CD4-positive, alpha-beta T cell treated with Interleukin-21 for 1 hour (primary cell): Measurements from ENCODE around the gene SHROOM3.
"Not testable (repeated sequence)": the region's sequence is repeated elsewhere in the genome, so short reads cannot be mapped to it uniquely, and the experiment has no call there.

Experiments
- DNase-seq: peaks from one replicate; pipeline ENCODE4 v3.0.0-alpha.2; 2020

Gene SHROOM3

DNA sequence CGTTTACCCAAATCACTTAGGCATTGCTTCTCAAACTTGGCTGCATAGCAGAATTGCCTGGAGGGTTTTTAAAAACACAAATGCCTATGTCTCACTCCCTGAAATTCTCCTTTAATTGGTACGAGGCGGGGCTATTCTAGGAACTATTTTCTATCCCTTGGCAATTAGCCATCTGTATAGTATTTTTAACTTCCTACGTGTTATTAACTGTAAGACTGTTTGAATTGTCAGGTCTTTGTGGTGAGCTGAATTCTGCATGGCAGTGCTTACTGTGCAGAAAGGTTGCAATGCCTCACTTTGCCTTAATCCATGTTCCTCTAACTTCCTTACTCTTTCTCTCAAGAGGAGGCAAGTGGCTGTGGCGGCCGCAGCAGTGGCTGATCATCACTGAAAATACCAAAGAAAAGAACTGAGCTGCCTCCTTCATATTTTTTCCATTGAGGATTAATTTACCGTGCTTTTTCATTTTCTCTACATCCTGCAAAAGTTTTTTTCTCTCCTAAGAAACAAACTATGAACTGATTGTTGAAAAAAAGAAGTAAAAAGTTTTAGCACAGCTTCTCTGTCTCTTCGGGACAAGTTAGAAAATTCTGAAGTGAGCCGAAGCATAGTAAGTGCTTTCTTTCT, at the start of gene SHROOM3:
Gene SHROOM3 (plus strand): TSS at position 329 of the 627 bp plus-strand sequence. CDS start 824 bp downstream, outside the sequence.
- DNase-seq, result no peak

DNA sequence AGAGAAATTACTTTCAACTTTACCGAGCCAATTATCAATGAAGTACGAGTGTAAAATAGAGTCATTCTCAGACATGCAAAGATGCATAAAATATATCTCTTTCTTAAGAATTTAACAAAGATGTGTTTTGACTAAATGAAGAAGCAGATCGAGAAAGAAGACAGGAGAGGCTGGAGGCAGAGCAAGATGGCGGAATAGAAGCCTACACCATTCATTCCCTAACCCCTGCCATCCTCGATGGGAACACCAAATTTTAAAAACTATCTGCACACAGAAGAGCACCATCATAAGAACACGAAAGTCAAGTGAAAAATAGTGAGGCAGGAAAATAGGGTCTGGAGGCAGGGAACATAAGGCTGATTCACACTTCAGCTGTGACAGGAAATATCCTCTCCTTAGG, 49.1 kb upstream of the SHROOM3 start:
- DNase-seq, result no peak

DNA sequence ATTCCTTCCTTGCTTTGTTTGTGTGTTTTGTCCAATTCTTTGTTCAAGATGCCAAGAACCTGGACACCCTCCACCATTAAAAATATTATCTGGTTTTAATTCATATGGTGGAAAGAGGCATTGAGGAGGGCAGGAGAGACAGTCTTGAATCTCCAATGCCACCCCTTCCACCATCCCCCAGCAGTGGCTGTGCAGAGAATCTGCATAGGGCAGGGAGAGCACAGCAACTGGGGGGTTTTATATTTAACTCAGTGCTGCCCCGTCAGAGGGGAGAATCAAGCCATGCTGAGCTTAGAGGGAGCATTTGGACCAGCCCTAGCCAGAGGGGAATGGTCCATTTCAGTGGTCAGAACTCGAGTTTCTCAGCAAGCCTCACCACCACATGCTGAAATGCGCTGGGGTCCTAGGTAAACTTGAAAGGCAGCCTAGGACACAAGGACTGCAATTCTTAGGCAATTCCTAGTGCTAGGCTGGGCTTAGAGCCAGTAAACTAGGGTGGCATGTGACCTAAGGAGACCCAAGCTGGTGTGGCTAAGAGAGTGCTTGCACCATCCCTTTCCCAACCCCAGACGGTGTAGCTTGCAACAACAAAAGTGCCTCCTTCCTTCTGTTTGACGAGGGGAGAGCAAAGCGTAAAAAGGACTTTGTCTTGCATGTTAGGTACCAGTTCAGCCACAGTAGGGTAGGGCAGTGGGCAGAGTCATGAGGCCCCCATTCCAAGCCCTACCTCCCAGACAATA, 48.3 kb upstream of the SHROOM3 start:
- DNase-seq, result no peak

DNA sequence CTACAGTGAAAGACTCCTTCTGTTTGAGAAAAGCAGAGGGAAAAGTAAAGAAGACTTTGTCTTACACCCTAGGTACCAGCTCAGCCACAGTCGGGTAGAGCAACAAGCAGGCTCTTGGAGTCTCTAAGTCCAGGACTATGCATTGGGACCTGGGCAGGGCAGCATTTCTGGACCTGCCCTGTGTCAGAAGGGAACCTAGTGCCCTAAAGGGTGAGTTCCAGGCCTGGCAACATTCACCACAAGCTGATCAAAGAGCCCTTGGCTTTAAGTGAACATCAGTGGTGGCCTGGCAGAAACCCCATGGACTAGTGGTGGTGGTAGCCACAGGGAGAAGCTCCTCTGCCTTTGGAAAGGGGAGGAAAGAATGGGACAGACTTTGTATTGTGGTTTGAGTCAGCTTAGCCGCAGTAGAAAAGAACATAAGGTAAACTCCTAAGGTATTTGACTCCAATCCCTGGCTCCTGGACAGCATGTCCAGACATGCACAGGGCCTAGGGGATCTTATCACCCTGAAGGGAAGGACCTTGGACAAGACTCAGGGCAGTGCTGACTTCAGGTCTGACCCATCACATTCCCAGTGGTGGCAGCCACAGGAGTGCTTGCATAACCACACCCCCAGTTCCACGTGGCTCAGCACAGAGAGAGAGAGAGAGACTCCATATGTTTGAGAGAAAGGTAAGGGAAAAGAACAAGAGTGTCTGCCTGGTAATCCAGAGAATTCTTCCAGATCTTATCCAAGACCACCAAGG, 46.7 kb upstream of the SHROOM3 start:
- no peak for DNase-seq

DNA sequence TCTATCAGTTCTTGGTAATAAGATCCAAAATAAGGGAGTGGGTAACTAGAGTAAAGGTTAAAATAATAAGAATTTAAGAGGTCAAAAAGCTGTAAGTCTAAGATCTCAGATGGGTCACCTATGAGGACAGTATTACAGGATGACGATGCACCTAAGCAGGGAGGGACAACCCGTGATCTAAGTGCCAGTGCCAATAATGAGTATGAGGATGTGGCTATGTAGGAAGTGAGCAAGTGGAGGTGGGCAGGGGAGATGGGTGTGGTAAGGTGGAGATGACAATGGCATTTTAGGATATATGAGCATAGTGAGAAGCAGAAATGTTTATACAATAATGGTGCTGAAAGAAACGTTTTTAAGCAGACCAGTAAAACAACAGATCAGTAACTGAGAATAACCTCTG, 33.4 kb upstream of the SHROOM3 start:
- no peak for DNase-seq

DNA sequence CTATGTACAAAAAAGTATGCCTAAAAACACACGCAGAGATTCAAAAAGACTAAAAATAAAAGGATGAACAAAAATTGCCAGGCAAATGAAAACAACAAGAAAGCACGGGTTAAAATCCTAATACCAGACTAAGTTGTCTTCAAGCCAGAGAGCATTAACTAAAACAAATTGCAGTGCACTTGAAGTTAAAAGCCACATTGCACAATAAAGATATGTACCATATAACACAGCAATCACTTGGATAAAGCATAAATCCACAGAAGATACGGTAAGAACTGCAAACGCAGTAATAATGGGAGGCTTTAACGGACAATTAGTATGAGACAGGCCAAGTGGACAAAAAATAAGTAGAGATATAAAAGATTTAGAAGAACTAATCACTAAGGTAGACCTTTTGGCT, 28.9 kb upstream of the SHROOM3 start:
- DNase-seq, result no peak

DNA sequence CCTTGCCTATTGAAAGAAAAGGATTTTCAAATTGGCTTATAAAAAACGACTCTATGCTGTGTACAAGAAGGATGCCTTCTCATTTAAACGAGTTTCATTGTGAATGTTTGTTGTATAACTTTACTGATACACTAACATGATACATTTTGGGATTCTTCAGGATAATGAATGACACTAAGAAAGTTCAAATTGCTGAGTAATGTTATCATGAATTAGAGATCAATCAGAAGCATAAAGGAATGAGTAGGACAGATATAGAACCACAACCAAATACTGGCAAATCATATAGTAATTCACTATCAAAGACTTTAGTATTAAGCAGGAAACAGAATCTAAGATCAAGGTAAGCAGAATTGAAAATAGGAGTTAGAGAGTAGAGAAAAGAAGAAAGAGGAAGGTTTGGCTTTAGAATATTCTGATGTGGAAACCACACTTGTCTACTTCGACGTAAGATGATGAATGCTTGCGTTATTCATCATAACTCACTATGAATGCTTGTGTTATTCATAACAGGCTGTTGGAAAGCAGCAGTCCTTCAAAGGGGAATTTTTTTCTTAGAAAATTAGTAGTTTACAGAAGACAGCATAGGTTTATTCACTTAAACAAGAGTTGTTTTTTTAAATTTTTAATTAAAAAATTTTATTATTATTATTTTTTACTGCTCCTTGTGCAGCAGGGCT, 27.4 kb upstream of the SHROOM3 start:
- no peak for DNase-seq

DNA sequence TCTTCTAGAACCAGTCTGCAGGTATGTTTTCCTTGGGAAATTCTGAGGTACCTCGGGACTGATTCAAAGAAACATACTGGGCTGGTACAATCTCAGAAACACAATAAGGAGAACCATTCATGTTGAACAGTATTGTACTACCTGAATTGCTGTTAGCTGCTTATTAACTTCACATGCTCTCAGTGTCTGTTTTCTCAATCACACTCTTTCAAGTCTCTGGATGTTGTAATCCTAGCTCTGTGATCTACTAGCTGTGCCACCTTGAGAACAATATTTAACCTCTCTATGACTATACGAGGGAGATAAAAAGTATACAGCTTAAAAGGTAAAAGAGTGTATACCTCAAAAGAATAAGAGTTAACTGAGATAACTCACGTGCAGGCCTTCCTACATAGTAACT, 24.4 kb upstream of the SHROOM3 start:
- no peak for DNase-seq

DNA sequence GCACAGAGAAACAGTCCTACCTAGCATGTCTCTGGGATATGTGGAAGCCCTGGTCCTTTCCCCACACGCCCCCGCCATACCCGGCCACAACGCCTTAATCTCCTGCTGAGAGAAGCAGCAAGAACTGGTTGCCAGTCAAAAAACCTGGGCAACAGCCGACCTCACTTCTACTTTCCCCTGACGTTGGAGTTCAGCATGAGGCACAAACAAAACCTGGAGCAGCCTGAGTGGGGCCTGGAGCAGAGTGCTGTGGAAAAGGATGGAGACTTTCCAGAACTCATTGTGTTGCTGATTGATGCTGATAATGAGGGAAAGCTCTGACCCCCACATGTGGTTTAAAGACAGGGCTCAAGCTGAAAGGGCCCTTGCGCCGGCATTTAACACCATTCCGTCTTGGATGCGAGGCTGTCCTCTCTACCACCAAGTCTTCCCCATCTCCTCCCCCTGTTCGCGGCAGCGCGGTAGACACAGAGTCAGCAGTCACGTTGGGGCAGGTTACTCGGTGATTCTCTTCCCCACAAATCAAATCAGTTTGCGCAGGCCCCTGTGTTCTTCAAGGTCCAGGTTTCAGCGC, 14.8 kb upstream of the SHROOM3 start:
- no peak for DNase-seq

DNA sequence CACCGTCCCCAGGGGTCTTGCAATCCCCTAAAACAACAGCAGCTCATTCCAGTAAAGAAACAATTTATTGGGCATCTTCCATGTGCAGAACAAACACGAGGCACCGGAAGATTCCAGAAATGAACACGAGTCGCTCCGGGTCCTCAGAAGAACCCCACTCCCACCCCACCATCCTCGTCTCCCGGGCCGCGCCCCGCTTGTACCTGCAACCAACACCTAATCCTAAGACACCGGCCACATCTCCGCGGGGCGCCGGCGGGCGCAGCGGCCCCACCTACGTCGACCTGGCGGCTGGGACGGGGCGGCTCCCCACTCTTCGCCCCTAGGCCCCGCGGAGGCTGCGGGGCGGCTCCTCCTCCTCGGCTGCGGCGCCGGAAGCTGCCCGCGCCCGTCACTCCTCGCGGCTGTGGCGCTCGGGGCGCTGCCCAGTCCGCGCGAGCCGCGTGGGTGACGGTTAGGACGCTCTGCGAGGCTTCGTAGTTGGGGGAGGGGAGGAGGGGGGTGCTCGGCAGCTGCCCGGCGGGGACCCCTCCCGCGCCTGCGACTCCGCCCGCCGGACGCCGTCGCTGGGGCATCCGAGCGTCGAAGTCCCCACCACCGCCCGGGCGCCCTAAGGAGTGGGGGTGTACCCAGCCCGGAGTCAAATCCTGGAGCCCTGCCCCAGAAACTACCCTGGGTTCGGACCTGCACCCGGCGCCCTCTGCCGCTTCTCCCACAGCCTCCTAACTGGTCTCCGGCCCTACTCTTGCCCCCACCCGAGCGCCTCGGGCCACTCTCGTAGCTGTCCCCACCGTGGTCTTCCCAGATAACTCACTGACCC, 14.1 kb upstream of the SHROOM3 start, which contains the start of gene CCDC158:
Gene CCDC158 (minus strand): TSS at position 380 of the 820 bp plus-strand sequence. CDS start 17,934 bp downstream, outside the sequence.
- no peak for DNase-seq

DNA sequence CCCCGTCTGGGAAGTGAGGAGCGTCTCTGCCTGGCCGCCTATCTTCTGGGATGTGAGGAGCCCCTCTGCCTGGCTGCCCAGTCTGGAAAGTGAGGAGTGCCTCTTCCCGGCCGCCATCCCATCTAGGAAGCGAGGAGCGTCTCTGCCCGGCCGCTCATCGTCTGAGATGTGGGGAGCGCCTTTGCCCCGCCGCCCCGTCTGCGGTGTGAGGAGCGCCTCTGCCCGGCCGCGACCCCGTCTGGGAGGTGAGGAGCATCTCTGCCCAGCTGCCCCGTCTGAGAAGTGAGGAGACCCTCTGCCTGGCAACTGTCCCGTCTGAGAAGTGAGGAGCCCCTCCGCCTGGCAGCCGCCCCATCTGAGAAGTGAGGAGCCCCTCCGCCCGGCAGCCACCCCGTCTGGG, 11.9 kb upstream of the SHROOM3 start:
- not testable (repeated sequence) for DNase-seq

DNA sequence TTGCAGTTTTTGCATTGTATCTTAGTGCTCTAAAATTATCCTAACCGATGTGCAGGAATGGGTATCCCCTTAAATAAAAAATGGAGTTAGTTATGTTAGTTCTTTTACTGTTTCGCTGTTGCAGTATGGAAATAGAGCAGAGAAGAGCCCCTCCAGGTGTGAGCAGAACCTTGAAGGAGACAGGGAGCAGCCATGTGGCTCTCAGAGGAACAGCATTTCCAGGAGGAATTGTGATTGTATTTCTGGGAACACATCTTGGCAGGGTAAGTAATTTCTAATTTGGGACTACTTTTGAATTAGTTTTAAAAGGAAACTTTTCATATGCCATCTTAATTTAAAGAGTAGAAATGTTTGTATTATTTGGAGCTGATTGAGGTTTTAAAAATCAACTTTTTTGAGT, 8.8 kb upstream of the SHROOM3 start:
- no peak for DNase-seq

DNA sequence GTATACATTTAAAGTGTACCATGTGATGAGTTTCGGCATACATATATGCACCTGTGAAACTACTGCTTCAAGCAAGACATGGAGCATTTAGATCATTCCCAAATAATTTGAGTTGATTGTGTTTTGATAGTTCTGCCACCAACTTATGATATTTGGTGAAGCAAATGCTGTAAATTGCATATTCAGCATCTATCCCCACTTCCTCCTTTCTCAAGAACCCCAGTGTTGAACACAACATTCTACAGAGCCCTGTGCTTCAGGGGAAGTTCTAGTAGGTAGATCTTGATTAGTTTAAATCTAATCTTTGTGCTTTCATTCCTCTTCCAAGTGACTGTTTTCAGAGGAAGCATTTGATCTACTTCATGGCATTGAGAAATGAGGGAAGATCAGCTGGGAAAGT, 5.4 kb upstream of the SHROOM3 start:
- DNase-seq, result no peak

DNA sequence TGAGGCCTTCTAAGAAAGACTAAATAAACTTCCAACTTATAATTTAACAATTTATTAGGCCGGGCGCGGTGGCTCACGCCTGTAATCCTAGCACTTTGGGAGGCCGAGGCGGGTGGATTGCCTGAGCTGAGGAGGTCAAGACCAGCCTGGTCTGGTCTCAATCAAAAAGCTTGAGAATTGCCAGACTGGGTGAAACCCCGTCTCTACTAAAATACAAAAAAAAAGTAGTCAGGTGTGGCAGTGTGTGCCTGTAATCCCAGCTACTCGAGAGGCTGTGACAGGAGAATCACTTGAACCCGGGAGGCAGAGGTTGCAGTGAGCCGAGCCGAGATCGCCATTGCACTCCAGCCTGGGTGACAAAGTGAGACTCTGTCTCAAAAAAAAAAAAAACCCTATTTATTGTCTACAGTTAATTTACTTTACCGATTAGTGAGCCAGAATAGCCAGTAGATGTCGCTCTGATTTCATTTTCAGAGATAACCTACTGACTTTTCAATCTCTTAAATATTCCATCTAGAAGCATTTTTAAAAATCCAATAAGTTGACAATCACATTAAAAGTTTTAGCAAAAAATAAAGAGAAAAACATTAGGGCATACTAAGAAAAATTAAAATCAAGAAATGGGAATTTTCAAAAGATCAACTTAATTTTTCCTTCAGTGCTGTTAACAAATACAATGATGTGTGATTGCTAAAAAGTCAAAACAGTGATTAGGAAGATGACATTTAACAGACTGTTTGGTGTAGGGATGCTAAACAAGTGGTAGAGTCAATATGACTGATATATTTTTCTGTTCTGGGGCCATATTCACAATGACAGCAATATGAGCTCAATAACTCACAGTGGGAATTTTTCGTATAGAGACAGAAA, 4.3 kb upstream of the SHROOM3 start:
- DNase-seq, result peak; percentile 30

DNA sequence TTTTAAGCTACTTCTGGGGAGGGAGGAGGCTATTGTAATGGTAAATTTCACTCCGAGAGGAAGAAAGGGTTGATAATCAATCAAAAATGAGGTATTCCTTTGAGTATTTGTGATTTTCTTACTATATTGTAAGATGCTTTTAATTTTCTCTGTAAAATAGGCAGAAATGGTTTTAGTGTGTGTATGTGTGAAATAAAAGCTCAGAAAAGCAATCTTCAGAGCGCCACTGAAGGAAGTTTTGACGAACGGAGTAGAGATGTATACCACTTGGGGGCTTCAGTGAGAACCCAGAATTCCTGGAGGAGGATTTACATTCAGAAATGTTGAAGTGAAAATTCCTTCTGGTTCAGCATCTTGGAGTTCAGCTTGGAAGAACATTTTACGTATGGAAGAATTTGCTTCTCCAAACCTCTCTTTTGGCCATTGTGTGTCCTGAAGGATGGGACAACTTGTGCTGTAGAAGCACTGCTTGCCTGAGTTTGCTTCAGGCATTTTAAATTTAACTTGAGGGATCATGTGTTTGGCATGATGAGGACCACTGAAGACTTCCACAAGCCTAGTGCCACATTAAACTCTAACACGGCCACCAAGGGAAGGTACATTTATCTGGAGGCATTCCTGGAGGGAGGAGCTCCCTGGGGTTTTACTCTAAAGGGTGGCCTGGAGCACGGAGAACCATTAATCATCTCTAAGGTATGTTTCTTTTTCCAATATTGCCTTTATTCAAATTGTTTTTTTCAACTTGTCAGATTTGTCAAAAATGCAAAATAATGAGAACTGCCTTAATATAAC, 695 bp downstream of the SHROOM3 start:
- DNase-seq, result no peak

DNA sequence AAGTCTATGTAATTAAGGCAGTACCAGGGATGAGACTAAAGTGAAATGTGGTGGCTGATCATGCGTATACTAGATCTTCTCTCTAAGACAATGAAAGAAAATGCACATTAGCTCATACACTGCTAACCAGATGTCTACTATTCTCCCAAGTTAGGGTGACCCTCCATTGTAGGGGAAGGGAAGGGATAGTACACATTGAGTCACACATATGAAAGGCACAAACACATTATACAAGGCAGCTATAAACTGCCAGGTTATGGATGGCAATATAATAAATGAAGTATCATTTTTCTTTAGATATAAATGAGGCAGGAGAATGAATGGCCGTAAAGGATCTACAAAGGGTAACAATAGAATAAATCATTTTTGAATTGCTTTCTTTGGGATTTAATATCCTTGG, 4.5 kb downstream of the SHROOM3 start:
- DNase-seq, result no peak

DNA sequence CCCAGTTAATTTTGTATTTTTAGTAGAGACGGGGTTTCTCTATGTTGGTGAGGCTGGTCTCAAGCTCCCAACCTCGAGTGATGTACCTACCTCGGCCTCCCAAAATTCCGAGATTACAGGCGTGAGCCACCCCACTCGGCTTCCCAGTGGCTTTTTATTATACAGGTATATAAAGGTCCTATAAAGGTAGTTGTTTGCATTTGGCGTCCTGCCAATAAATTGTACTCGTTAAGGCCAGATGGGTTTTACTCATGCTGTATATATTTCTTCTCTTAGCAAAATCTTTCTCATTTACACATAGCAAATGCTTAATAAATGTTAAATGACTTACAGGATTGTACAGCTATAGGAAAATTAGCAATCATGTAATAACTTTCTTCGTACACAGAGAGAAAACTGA, 6.9 kb downstream of the SHROOM3 start:
- DNase-seq, result no peak

DNA sequence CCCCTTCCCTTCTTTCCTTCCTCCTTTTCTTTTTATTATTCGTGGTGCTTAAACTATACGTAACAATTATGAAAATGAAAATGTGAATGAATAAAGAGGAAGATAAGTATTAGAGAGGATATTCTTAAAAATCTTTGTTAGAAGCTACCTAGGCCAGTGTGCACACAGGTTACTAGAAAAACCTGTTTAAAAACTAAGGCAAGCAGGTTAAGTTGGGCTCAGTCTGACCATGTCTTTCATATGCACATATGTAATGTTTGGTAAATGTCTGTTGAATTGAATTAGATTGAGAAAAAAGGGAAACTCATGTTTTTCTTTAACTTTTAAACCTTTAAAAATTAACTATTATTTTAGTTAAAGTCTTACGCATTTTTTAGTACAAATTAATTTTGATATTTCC, 7.8 kb downstream of the SHROOM3 start:
- DNase-seq, result no peak

DNA sequence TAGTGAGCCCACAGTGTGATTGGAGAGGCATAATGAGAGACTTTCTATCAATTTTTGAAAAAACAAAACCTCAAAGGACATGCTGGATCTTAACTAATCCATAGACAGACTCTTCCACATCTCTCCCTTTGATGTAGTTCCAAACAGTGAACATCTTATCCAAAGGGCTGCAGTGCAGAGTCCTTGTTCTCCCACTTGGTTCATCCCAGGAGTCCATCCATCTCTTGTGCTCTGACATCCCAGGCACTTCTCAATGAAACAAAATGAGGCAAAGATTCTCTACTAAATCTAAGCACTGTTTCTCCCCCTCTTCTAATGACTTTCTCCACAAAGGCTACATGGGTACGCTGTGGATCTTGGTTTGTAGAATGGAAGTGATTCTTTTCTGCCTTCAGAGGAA, 8.3 kb downstream of the SHROOM3 start:
- no peak for DNase-seq

DNA sequence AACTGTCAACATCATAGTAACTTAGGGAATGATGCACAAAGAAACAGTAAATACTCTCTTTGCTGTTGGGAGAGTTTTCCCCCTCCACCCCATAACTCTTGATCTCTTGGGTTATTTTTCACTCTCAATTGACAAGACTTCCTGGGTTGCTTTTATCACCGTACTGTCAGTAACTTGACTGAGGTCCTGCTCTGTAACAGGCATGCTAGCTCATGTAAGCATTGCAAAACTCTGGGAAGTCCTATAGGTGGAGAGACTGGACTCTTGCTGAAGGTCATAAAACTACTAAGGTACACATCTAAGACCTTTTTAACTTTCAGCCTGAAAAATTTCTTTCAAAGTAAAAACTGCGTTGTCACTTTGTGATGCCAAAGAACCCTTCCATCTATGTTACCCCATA, 10.9 kb downstream of the SHROOM3 start:
- DNase-seq, result no peak
